ENCODE measurements around the gene IGFBPL1. TPM values are rescaled to one million over a fixed set of nuclear protein-coding genes. Genes with fewer than 3 reads are reported as not detected.
A peak's percentile ranks its signal among the peaks of the same experiment; 100 is the strongest.

The IGFBPL1 gene
- total RNA-seq, 1 donor from 2014 or later: not detected

GRCh38 chr9:38423273-38423972 is 831 bp downstream of the IGFBPL1 start:
- FAIRE-seq: no peak
- peak overlapping the region; percentile 31 for H3K4me3 ChIP-seq (ENCODE audit: low read depth, low read length)

DNA sequence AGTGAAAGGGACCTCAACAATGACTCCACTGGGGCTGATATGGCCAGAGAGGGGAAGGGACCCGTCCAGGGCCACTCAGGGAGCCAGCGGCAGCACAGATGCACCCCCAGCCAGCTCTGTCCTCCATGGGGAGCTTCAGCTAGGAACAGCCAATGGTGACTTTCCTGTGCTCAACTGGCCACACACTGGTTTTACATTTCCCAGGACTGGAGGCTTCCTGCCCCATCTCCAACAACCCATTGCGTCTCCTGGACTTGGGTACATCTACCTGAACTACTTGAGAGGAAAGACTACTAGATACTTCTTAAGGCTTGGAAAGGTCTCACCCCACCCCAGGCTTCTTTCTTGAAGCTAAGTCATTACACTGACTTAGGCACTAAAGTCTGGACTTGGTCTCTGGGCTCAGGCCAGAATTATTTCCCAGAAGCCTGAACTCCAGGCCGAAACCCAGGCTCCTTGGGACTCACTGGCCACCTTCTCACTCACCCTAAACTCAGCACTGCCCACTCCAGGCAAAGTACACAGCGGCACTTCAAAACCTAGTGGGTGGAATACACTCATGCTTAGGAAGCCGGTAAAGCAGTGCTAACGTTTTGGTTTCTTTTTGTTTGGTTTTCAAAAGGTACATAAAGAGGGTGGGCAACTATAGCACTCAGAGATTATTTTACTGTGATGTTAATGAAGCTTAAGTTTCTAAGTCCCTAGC is 1.5 kb downstream of the IGFBPL1 start:
- Histone ChIP-seq H3K4me3 (ENCODE audit: low read depth, low read length) (no peak overlapping the region), H3K36me3 (ENCODE audit: control insufficient read depth, insufficient read depth, low read length) (no peaks in the 10 kb centered on the region), H3K27me3 (ENCODE audit: control insufficient read depth, insufficient read depth, low read length) (peaks cover 5% of the 10 kb centered on the region)
- no peak for DNase-seq (ENCODE audit: low read depth)
- no peak for FAIRE-seq
- TF ChIP-seq CTCF (IDR thresholded peaks at IDR 0.05; ENCODE audit: insufficient read depth, low read length, severe bottlenecking): no peak

More at GRCh38 chr9:38423273-38423972, 831 bp downstream of the IGFBPL1 start:
- no peak for DNase-seq (ENCODE audit: low read depth)
- peaks cover 5% of the 10 kb centered on the region for H3K27me3 ChIP-seq (ENCODE audit: control insufficient read depth, insufficient read depth, low read length)
- H3K36me3 ChIP-seq (ENCODE audit: control insufficient read depth, insufficient read depth, low read length): no peaks in the 10 kb centered on the region
- no peak for TF ChIP-seq CTCF (IDR thresholded peaks at IDR 0.05; ENCODE audit: insufficient read depth, low read length, severe bottlenecking)

DNA sequence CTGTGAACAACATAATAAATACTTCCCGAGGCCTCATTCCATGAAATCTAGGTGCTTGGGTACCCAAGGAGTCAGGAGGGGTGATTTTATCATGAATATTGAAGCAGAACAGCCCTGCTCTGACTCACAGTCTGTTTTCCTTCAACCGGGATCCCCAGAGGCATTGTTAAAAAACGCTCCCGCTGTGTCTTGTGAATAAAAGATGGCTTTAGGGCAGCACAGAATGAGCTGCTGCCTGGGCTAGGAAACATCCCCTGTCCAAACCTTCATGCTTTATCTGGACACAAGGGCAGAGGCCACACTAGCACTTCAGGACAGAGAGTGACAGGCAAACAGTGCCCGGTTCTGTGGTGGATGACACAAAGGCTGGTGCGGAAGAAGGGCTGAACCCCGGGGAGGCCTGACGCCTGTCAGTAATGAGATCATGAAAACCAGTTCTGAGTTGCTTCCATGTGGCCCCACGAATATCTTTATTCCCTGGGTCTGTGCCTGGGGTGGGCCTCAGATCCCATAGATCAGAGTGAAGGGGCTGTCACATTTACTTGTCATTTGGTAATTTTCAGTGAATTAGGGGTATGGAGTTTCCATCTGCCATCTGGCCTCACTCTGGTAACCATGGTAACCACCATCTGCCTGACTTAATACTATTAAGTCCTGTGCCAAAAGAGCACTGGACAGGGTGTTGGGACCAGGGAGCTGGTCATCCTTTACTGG is 2.6 kb downstream of the IGFBPL1 start:
- Histone ChIP-seq H3K4me3 (ENCODE audit: low read depth, low read length) (no peak overlapping the region), H3K27me3 (ENCODE audit: control insufficient read depth, insufficient read depth, low read length) (peaks cover 5% of the 10 kb centered on the region), H3K36me3 (ENCODE audit: control insufficient read depth, insufficient read depth, low read length) (no peaks in the 10 kb centered on the region)
- DNase-seq (ENCODE audit: low read depth) (no peak), FAIRE-seq (no peak)
- no peak for TF ChIP-seq CTCF (IDR thresholded peaks at IDR 0.05; ENCODE audit: insufficient read depth, low read length, severe bottlenecking)

DNA sequence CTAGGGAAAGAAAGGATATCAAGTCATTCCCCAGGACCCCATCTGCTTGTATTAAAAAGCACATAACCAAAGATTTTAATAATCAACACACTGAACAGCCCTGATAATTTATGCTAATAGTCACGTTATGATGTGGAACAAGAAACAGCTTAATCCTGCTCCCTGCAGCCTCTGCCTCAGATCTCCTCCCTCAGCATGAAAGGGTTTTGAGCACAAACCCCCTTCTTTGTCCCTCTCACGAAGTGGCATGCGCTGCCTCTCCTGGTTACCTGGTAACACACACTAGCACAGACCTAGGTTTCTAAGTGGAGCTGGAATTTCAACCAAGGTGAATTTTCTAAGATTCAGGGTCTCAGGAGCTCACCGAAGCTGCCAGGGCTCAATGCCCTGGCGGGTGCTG is 5.1 kb downstream of the IGFBPL1 start:
- no peak for DNase-seq (ENCODE audit: low read depth)
- H3K36me3 ChIP-seq (ENCODE audit: control insufficient read depth, insufficient read depth, low read length): no peaks in the 10 kb centered on the region
- no peak for TF ChIP-seq CTCF (IDR thresholded peaks at IDR 0.05; ENCODE audit: insufficient read depth, low read length, severe bottlenecking)
- FAIRE-seq: no peak
- H3K27me3 ChIP-seq (ENCODE audit: control insufficient read depth, insufficient read depth, low read length): peaks cover 5% of the 10 kb centered on the region
- H3K4me3 ChIP-seq (ENCODE audit: low read depth, low read length): no peak overlapping the region

GRCh38 chr9:38418366-38418765 is 5.9 kb downstream of the IGFBPL1 start:
- TF ChIP-seq CTCF (IDR thresholded peaks at IDR 0.05; ENCODE audit: insufficient read depth, low read length, severe bottlenecking): no peak
- FAIRE-seq (no peak), DNase-seq (ENCODE audit: low read depth) (no peak)
- Histone ChIP-seq H3K27me3 (ENCODE audit: control insufficient read depth, insufficient read depth, low read length) (peaks cover 3% of the 10 kb centered on the region), H3K36me3 (ENCODE audit: control insufficient read depth, insufficient read depth, low read length) (no peaks in the 10 kb centered on the region), H3K4me3 (ENCODE audit: low read depth, low read length) (no peak overlapping the region)
